Liver (tissue), 3 donors: ENCODE data around the gene SYNC.

Experiments used
- CTCF ChIP-seq: fragments of 150-350 bp; IDR thresholded peaks from 2 replicates; pipeline ENCODE4 v1.5.1; 2017; ENCODE audit warnings: improper control_type of control experiment, low read depth, low read length; ENCODE audit not compliant: missing input control
- EGR1 ChIP-seq, 2 donors: IDR thresholded peaks; 2 replicates each; pipeline ENCODE4 v1.6.1; 2016 to 2018; ENCODE audit warnings: antibody characterized with exemption in 2 of 2, low read depth in 2 of 2
- TAF1 ChIP-seq: conservative IDR thresholded peaks from 2 replicates; pipeline ENCODE4 v1.6.1; 2016; ENCODE audit warnings: antibody characterized with exemption, mild to moderate bottlenecking
- donor health status: healthy.
- donor health status: healthy.

- TF ChIP-seq CTCF (no peak), EGR1 (IDR thresholded peaks at IDR 0.05; ENCODE audit: low read depth in 2 of 2) (no peak), TAF1 (no peak)
These were observed 1.1 kb downstream of the SYNC start for GRCh38 chr1:32701421-32701911.
